ENCODE results near the gene P2RY6.

The P2RY6 gene

DNA sequence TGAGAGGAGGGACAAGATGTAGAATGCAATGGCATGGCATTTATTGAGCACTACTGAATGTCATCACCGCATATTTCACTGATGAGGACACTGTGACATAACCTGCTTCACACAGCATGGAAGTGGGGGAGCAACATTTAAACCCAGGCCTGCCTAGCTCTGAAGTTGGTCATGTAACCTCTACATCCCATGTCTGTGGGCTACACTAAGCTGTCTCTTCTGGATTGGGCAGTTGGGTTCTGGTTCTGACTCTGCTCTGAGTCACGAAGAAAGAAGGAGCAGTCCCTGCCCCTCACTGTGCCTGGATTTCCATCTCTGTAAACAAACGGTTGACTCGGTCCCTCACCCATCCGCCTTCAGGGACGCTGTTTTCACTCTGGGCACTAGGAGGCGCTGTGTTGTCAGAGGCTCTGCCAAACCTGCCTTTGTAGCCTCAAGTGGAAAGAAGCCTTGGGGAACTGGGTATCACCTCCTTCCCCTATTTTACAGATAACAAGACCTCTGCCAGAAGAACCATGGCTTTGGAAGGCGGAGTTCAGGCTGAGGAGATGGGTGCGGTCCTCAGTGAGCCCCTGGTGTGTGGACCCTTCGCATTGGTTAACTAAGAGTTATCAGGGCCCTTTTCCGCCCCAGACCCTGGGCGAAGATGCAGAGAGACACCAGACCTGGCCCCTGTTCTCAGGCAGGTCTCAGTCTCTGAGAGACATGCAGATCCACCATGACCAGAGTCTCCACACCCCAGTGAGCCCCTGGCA lies 23.3 kb downstream of the P2RY6 start:
- H3K27me3 ChIP-seq, result no peaks in the 10 kb centered on the region
- H3K9me3 ChIP-seq, result no peaks in the 10 kb centered on the region
- peak overlapping the region; percentile 32 for H3K27ac ChIP-seq
- H3K36me3 ChIP-seq, result no peaks in the 10 kb centered on the region
- H3K4me3 ChIP-seq (ENCODE audit: low read depth in 1 of 2, low read length in 1 of 2), result peak overlapping the region in 1 of 2 experiments; percentile 10
- H3K4me1 ChIP-seq (ENCODE audit: control insufficient read depth in 1 of 2, insufficient read depth in 1 of 2, low read depth in 1 of 2, low read length in 1 of 2), result peaks cover 26 to 33% of the 10 kb centered on the region in 2 experiments
- TF ChIP-seq, protein P1, sequence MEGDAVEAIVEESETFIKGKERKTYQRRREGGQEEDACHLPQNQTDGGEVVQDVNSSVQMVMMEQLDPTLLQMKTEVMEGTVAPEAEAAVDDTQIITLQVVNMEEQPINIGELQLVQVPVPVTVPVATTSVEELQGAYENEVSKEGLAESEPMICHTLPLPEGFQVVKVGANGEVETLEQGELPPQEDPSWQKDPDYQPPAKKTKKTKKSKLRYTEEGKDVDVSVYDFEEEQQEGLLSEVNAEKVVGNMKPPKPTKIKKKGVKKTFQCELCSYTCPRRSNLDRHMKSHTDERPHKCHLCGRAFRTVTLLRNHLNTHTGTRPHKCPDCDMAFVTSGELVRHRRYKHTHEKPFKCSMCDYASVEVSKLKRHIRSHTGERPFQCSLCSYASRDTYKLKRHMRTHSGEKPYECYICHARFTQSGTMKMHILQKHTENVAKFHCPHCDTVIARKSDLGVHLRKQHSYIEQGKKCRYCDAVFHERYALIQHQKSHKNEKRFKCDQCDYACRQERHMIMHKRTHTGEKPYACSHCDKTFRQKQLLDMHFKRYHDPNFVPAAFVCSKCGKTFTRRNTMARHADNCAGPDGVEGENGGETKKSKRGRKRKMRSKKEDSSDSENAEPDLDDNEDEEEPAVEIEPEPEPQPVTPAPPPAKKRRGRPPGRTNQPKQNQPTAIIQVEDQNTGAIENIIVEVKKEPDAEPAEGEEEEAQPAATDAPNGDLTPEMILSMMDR (IDR thresholded peaks at IDR 0.05), result peak; percentile 95

DNA sequence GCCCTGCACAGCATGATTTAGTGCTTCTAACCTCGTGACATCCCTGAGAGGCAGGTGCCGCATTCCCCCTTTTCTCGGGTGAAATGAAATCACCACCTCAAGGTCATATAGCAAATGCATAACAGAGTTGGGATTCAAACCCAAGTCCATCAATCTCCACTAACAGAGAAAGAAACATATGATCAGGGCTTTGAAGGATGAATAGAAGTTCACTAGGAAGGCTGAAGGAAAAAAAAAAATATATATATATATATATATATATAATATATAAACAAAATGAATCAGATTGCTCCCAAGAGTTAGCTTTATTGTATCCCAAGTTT lies 23.8 kb downstream of the P2RY6 start:
- TF ChIP-seq, protein P1 (IDR thresholded peaks at IDR 0.05), result no peak
- Histone ChIP-seq H3K27me3 (no peaks in the 10 kb centered on the region), H3K27ac (peak overlapping the region; percentile 32), H3K36me3 (no peaks in the 10 kb centered on the region), H3K4me3 (ENCODE audit: low read depth in 1 of 2, low read length in 1 of 2) (peak overlapping the region in 1 of 2 experiments; percentile 10), H3K9me3 (no peaks in the 10 kb centered on the region), H3K4me1 (ENCODE audit: control insufficient read depth in 1 of 2, insufficient read depth in 1 of 2, low read depth in 1 of 2, low read length in 1 of 2) (peaks cover 32 to 38% of the 10 kb centered on the region in 2 experiments)

DNA sequence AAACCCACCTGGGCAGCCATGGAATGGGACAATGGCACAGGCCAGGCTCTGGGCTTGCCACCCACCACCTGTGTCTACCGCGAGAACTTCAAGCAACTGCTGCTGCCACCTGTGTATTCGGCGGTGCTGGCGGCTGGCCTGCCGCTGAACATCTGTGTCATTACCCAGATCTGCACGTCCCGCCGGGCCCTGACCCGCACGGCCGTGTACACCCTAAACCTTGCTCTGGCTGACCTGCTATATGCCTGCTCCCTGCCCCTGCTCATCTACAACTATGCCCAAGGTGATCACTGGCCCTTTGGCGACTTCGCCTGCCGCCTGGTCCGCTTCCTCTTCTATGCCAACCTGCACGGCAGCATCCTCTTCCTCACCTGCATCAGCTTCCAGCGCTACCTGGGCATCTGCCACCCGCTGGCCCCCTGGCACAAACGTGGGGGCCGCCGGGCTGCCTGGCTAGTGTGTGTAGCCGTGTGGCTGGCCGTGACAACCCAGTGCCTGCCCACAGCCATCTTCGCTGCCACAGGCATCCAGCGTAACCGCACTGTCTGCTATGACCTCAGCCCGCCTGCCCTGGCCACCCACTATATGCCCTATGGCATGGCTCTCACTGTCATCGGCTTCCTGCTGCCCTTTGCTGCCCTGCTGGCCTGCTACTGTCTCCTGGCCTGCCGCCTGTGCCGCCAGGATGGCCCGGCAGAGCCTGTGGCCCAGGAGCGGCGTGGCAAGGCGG lies 24.5 kb downstream of the P2RY6 start:
- H3K27me3 ChIP-seq, result no peaks in the 10 kb centered on the region
- peaks cover 33 to 39% of the 10 kb centered on the region in 2 experiments for H3K4me1 ChIP-seq (ENCODE audit: control insufficient read depth in 1 of 2, insufficient read depth in 1 of 2, low read depth in 1 of 2, low read length in 1 of 2)
- TF ChIP-seq, protein P1 (IDR thresholded peaks at IDR 0.05), result no peak
- no peaks in the 10 kb centered on the region for H3K36me3 ChIP-seq
- no peak overlapping the region for H3K27ac ChIP-seq
- no peaks in the 10 kb centered on the region for H3K9me3 ChIP-seq
- H3K4me3 ChIP-seq (ENCODE audit: low read depth in 1 of 2, low read length in 1 of 2), result no peak overlapping the region

DNA sequence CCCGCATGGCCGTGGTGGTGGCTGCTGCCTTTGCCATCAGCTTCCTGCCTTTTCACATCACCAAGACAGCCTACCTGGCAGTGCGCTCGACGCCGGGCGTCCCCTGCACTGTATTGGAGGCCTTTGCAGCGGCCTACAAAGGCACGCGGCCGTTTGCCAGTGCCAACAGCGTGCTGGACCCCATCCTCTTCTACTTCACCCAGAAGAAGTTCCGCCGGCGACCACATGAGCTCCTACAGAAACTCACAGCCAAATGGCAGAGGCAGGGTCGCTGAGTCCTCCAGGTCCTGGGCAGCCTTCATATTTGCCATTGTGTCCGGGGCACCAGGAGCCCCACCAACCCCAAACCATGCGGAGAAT lies 25.1 kb downstream of the P2RY6 start:
- no peaks in the 10 kb centered on the region for H3K36me3 ChIP-seq
- no peak overlapping the region for H3K4me3 ChIP-seq (ENCODE audit: low read depth in 1 of 2, low read length in 1 of 2)
- TF ChIP-seq, protein P1 (IDR thresholded peaks at IDR 0.05), result no peak
- H3K9me3 ChIP-seq, result no peaks in the 10 kb centered on the region
- H3K27me3 ChIP-seq, result no peaks in the 10 kb centered on the region
- peaks cover 33 to 39% of the 10 kb centered on the region in 2 experiments for H3K4me1 ChIP-seq (ENCODE audit: control insufficient read depth in 1 of 2, insufficient read depth in 1 of 2, low read depth in 1 of 2, low read length in 1 of 2)
- no peak overlapping the region for H3K27ac ChIP-seq

DNA sequence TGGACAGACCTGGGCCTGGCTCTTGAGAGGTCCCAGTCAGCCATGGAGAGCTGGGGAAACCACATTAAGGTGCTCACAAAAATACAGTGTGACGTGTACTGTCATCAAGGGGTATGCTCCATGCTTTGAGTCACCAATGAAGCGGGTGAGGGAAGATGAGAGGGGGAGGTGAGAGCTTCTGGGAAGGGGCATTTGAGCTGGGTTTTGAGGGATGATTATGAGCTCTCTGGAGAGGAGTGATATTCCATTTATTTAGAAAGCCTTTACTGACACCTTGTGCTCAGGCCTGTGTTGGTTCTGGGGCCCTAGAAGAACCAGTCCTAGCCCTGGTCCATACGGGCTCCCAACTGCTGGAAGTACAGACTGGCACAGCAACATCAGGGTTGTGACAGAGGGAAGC lies 25.6 kb downstream of the P2RY6 start:
- Histone ChIP-seq H3K27me3 (no peaks in the 10 kb centered on the region), H3K9me3 (no peaks in the 10 kb centered on the region), H3K4me3 (ENCODE audit: low read depth in 1 of 2, low read length in 1 of 2) (no peak overlapping the region), H3K4me1 (ENCODE audit: control insufficient read depth in 1 of 2, insufficient read depth in 1 of 2, low read depth in 1 of 2, low read length in 1 of 2) (peaks cover 33 to 39% of the 10 kb centered on the region in 2 experiments), H3K36me3 (no peaks in the 10 kb centered on the region), H3K27ac (peak overlapping the region; percentile 22)
- TF ChIP-seq, protein P1 (IDR thresholded peaks at IDR 0.05), result no peak

All from neutrophil (primary cell).